Upper lobe of left lung (tissue), 6 donors: ENCODE data around the gene SORBS2. TPM values are rescaled to one million over a fixed set of nuclear protein-coding genes. Genes with fewer than 3 reads are reported as not detected.
A peak's percentile ranks its signal among the peaks of the same experiment; 100 is the strongest.

Source experiments
- ATAC-seq, 2 donors: fragments of 200-7000 bp; cut with Tn5 transposase; one replicate each; pipeline ENCODE4 v1.9.1; 2022; ENCODE audit warnings: mild to moderate bottlenecking in 2 of 2, moderate library complexity in 2 of 2; ENCODE audit not compliant: low FRiP score in 2 of 2
- DNase-seq, 2 donors: peaks; one replicate each; pipeline ENCODE4 v3.0.0-alpha.2; 2019 to 2020
- H3K27ac ChIP-seq, 4 donors: fragments of 200-600 bp; sonication (generic); one replicate each; pipeline ENCODE4 v1.5.1; 2016 to 2019
- H3K27me3 ChIP-seq, 4 donors: fragments of 200-600 bp; sonication (generic); one replicate each; pipeline ENCODE4 v1.5.1; 2017 to 2019
- H3K36me3 ChIP-seq, 4 donors: fragments of 200-600 bp; sonication (generic); one replicate each; pipeline ENCODE4 v1.5.1; 2016 to 2019
- H3K4me1 ChIP-seq, 4 donors: fragments of 200-600 bp; sonication (generic); one replicate each; pipeline ENCODE4 v1.5.1; 2018 to 2019
- H3K4me3 ChIP-seq, 4 donors: fragments of 200-600 bp; sonication (generic); one replicate each; pipeline ENCODE4 v1.5.1; 2017 to 2019; ENCODE audit warnings: mild to moderate bottlenecking in 2 of 4, moderate library complexity in 1 of 4
- H3K9me3 ChIP-seq, 4 donors: fragments of 200-600 bp; sonication (generic); one replicate each; pipeline ENCODE4 v1.5.1; 2018 to 2019
- CTCF ChIP-seq, 6 experiments: fragments of 450-650 bp in 4 of 6; fragments of 200-600 bp in 2 of 6; sonication (generic) in 2 of 6; IDR thresholded peaks; one replicate each; pipeline ENCODE4 v1.5.1; 2016 to 2019; ENCODE audit warnings: antibody characterized with exemption in 6 of 6
- EP300 ChIP-seq, 4 donors: sonication (generic); formaldehyde crosslinking; IDR thresholded peaks; one replicate each; pipeline ENCODE4 v1.5.1; 2017; ENCODE audit warnings: antibody characterized with exemption in 4 of 4, control low read depth in 2 of 4
- POLR2A ChIP-seq, 4 donors: fragments of 450-650 bp; IDR thresholded peaks; one replicate each; pipeline ENCODE4 v1.5.1; 2016 to 2017; ENCODE audit warnings: antibody characterized with exemption in 4 of 4, mild to moderate bottlenecking in 2 of 4
- POLR2AphosphoS5 ChIP-seq, 2 donors: sonication (generic); formaldehyde crosslinking; IDR thresholded peaks; one replicate each; pipeline ENCODE4 v1.5.1; 2017; ENCODE audit warnings: antibody characterized with exemption in 2 of 2
- WGBS, 2 donors: methylation state at CpG; one replicate each; pipeline ENCODE4 v1.1.5; 2017 to 2018; 5-methylcytosine and 5-hydroxymethylcytosine counted together
- total RNA-seq, 6 donors: library from RNA; depleted of rRNA in 4 of 6; stranded (reverse); fragments of >200 nt in 4 of 6; gene quantifications; one replicate each; pipeline versions ENCODE4 v1.1.0 to v1.2.1, GENCODE V29; 2016 to 2021
- donor health status: DM: no; HTN: no; CAD: no; lungs with moderate emphysema.
- donor health status: DM: no; HTN: yes; CAD: no; lungs with severe emphysema.

The SORBS2 gene
- total RNA-seq, 6 donors from 2014 or later, result 35.4 to 83.2 (median 58.1) TPM

GRCh38 chr4:185767528-185767927, 44.5 kb downstream of the SORBS2 start:
- H3K9me3 ChIP-seq, result no peaks in the 10 kb centered on the region
- 94 to 95% methylated on average over 4 of the region's 4 CpGs for WGBS, 2 donors
- no peak overlapping the region for H3K27ac ChIP-seq

GRCh38 chr4:185764876-185765275, 47.1 kb downstream of the SORBS2 start:
- TF ChIP-seq EP300 (IDR thresholded peaks at IDR 0.05), result no peak
- TF ChIP-seq POLR2A (IDR thresholded peaks at IDR 0.05), result no peak
- ATAC-seq, result no peak

More at GRCh38 chr4:185767528-185767927, 44.5 kb downstream of the SORBS2 start:
- ATAC-seq (no peak), DNase-seq (no peak)
- no peak overlapping the region for H3K4me3 ChIP-seq
- peaks cover 0 to 4% (median 1%) of the 10 kb centered on the region in 4 donors for H3K4me1 ChIP-seq
- H3K36me3 ChIP-seq, result no peaks in the 10 kb centered on the region
- TF ChIP-seq POLR2A (IDR thresholded peaks at IDR 0.05) (no peak), CTCF (IDR thresholded peaks at IDR 0.05) (no peak), POLR2AphosphoS5 (IDR thresholded peaks at IDR 0.05) (no peak), EP300 (IDR thresholded peaks at IDR 0.05) (no peak)
- H3K27me3 ChIP-seq, result no peaks in the 10 kb centered on the region

GRCh38 chr4:185761352-185762235, 50.4 kb downstream of the SORBS2 start:
- H3K9me3 ChIP-seq, result no peaks in the 10 kb centered on the region
- ATAC-seq (peak in 1 of 2 donors; percentile 55), DNase-seq (no peak)
- H3K27ac ChIP-seq, result peak overlapping the region; percentile 40 to 77 (median 64)
- H3K27me3 ChIP-seq, result no peaks in the 10 kb centered on the region
- H3K4me1 ChIP-seq, result peaks cover 0 to 8% (median 0%) of the 10 kb centered on the region in 4 donors
- WGBS, 2 donors, result 63 to 66% methylated on average over 9 of the region's 9 CpGs
- no peak for TF ChIP-seq CTCF (IDR thresholded peaks at IDR 0.05)
- TF ChIP-seq POLR2A (IDR thresholded peaks at IDR 0.05), result peak in 1 of 4 donors; percentile 19
- TF ChIP-seq EP300 (IDR thresholded peaks at IDR 0.05), result peak in 2 of 4 donors; percentile 68 to 69
- peak; percentile 15 to 62 for TF ChIP-seq POLR2AphosphoS5 (IDR thresholded peaks at IDR 0.05)
- no peaks in the 10 kb centered on the region for H3K36me3 ChIP-seq
- peak overlapping the region in 2 of 4 donors; percentile 23 to 32 for H3K4me3 ChIP-seq

More at GRCh38 chr4:185764876-185765275, 47.1 kb downstream of the SORBS2 start:
- no peaks in the 10 kb centered on the region for H3K36me3 ChIP-seq
- H3K27me3 ChIP-seq, result no peaks in the 10 kb centered on the region
- no peak for DNase-seq
- no peaks in the 10 kb centered on the region for H3K9me3 ChIP-seq
- no peak overlapping the region for H3K4me3 ChIP-seq
- H3K4me1 ChIP-seq, result peaks cover 0 to 8% (median 0%) of the 10 kb centered on the region in 4 donors
- H3K27ac ChIP-seq, result no peak overlapping the region

- ATAC-seq, result no peak
- TF ChIP-seq CTCF (IDR thresholded peaks at IDR 0.05) (no peak), POLR2A (IDR thresholded peaks at IDR 0.05) (no peak), EP300 (IDR thresholded peaks at IDR 0.05) (no peak), POLR2AphosphoS5 (IDR thresholded peaks at IDR 0.05) (no peak)
- DNase-seq, result no peak
- Histone ChIP-seq H3K4me1 (peaks cover 0 to 12% (median 1%) of the 10 kb centered on the region in 4 donors), H3K4me3 (no peak overlapping the region), H3K27me3 (no peaks in the 10 kb centered on the region), H3K27ac (no peak overlapping the region), H3K9me3 (no peaks in the 10 kb centered on the region), H3K36me3 (no peaks in the 10 kb centered on the region)
- 72 to 94% methylated on average over 2 of the region's 2 CpGs for WGBS, 2 donors
Observed at GRCh38 chr4:185758807-185759206, 53.2 kb downstream of the SORBS2 start.

GRCh38 chr4:185755451-185755850, 56.5 kb downstream of the SORBS2 start:
- H3K27ac ChIP-seq, result no peak overlapping the region
- H3K9me3 ChIP-seq, result no peaks in the 10 kb centered on the region
- H3K27me3 ChIP-seq, result no peaks in the 10 kb centered on the region
- no peak overlapping the region for H3K4me3 ChIP-seq
- H3K36me3 ChIP-seq, result no peaks in the 10 kb centered on the region
- H3K4me1 ChIP-seq, result peaks cover 0 to 6% (median 1%) of the 10 kb centered on the region in 4 donors
- no peak for ATAC-seq
- DNase-seq, result no peak
- no peak for TF ChIP-seq POLR2A (IDR thresholded peaks at IDR 0.05)
